Activated naive CD8-positive, alpha-beta T cell treated with anti-CD3 and anti-CD28 coated beads, Interleukin-2, amount 50 U/mL, for 16 hours (primary cell): ENCODE data around the gene SS18.

Experiments used
- DNase-seq: peaks from one replicate; pipeline ENCODE4 v3.0.0-alpha.2; 2020; ENCODE audit warnings: low read depth, low spot score

SS18 gene

GRCh38 chr18:26073758-26074157 is 16.7 kb downstream of the SS18 start:
- no peak for DNase-seq

- no peak for DNase-seq
Measured at GRCh38 chr18:26071725-26072124, 18.7 kb downstream of the SS18 start.

- no peak for DNase-seq
Measured at GRCh38 chr18:26071020-26071419, 19.4 kb downstream of the SS18 start.

- no peak for DNase-seq
Measured at GRCh38 chr18:26059357-26059756, 31.1 kb downstream of the SS18 start.

- DNase-seq: no peak
Measured at GRCh38 chr18:26057344-26057773, 33.1 kb downstream of the SS18 start.

GRCh38 chr18:26056291-26056690 is 34.1 kb downstream of the SS18 start:
- no peak for DNase-seq

- no peak for DNase-seq
Measured at GRCh38 chr18:26052505-26052904, 37.9 kb downstream of the SS18 start.

GRCh38 chr18:26051843-26052242 is 38.6 kb downstream of the SS18 start:
- DNase-seq: no peak

- DNase-seq: no peak
Measured at GRCh38 chr18:26046419-26047077, 43.9 kb downstream of the SS18 start.

GRCh38 chr18:26044807-26045206 is 45.6 kb downstream of the SS18 start:
- DNase-seq: no peak

- DNase-seq: no peak
Measured at GRCh38 chr18:26040051-26040656, 50.3 kb downstream of the SS18 start.

- no peak for DNase-seq
Measured at GRCh38 chr18:26039203-26039602, 51.2 kb downstream of the SS18 start.

- DNase-seq: no peak
Measured at GRCh38 chr18:26036635-26037034, 53.8 kb downstream of the SS18 start.

- DNase-seq: no peak
Measured at GRCh38 chr18:26034850-26035497, 55.4 kb downstream of the SS18 start.

- no peak for DNase-seq
Measured at GRCh38 chr18:26022585-26022984, 67.8 kb downstream of the SS18 start.

- DNase-seq: no peak
Measured at GRCh38 chr18:26021061-26021754, 69.2 kb downstream of the SS18 start.

GRCh38 chr18:26017929-26018328 is 72.5 kb downstream of the SS18 start:
- DNase-seq: no peak

- no peak for DNase-seq
Measured at GRCh38 chr18:26014462-26014861, 76.0 kb downstream of the SS18 start.

- DNase-seq: no peak
Measured at GRCh38 chr18:26008619-26009018, 81.8 kb downstream of the SS18 start.

- no peak for DNase-seq
Measured at GRCh38 chr18:26008096-26008495, 82.3 kb downstream of the SS18 start.

GRCh38 chr18:26005950-26006349 is 84.5 kb downstream of the SS18 start:
- no peak for DNase-seq

GRCh38 chr18:26004832-26005231 is 85.6 kb downstream of the SS18 start:
- no peak for DNase-seq
